Ovary (tissue), 10 donors: ENCODE data around the gene EAF1. TPM values are rescaled to one million over a fixed set of nuclear protein-coding genes. Genes with fewer than 3 reads are reported as not detected.

ENCODE experiments used
- DNase-seq, 5 donors: peaks; one replicate each; pipeline ENCODE4 v3.0.0-alpha.2; 2019 to 2020
- H3K27ac ChIP-seq, 2 donors: fragments of 200-600 bp; one replicate each; pipeline versions ENCODE4 v1.5.1 to v1.8.0; 2019 to 2022
- H3K27me3 ChIP-seq: fragments of 200-600 bp; one replicate; pipeline ENCODE4 v1.8.0; 2022
- H3K36me3 ChIP-seq: fragments of 200-600 bp; sonication (generic); one replicate; pipeline ENCODE4 v1.5.1; 2019
- H3K4me1 ChIP-seq: one replicate; pipeline ENCODE4 v1.8.1; 2013; ENCODE audit warnings: mild to moderate bottlenecking, moderate library complexity; ENCODE audit not compliant: insufficient read depth
- H3K4me3 ChIP-seq: fragments of 200-600 bp; sonication (generic); one replicate; pipeline ENCODE4 v1.5.1; 2017
- H3K9me3 ChIP-seq, 2 donors: fragments of 200-600 bp in 1 of 2; sonication (generic) in 1 of 2; one replicate each; pipeline versions ENCODE4 v1.5.1 to v1.8.1; 2013 to 2019; ENCODE audit warnings: mild to moderate bottlenecking in 1 of 2, moderate library complexity in 1 of 2
- EP300 ChIP-seq: sonication (generic); formaldehyde crosslinking; IDR thresholded peaks from one replicate; pipeline ENCODE4 v1.6.1; 2017; ENCODE audit warnings: antibody characterized with exemption
- POLR2A ChIP-seq: fragments of 450-650 bp; IDR thresholded peaks from one replicate; pipeline ENCODE4 v1.6.1; 2017; ENCODE audit warnings: antibody characterized with exemption, mild to moderate bottlenecking, moderate library complexity
- WGBS, 3 donors: extraction: QIAGEN DNeasy Blood & Tissue Kit in 1 of 3; methylation state at CpG; one replicate each; pipeline versions ENCODE4 v1.1.5 to v1.1.7; 2013 to 2017; 5-methylcytosine and 5-hydroxymethylcytosine counted together
- intact Hi-C, 4 donors: fragments of 100-400 bp; cut with DNase I; formaldehyde crosslinking; loops; one replicate each; pipeline versions ENCODE4 v1.11.0 to v1.15.1; 2022 to 2023
- long read RNA-seq, 3 donors: library from polyadenylated mRNA in 2 of 3; unstranded in 2 of 3; transcript quantifications; one replicate each; pipeline ENCODE4 v2.0.0 and lab custom pipeline, GENCODE V29; 2021 to 2026
- polyA plus RNA-seq, 2 donors: library from polyadenylated mRNA; stranded (reverse); fragments of 200-250 nt in 1 of 2; fragments of 350-450 nt in 1 of 2; fragmentation: Illumina TruSeq in 1 of 2; extraction: RNeasy Lipid Tissue Mini Kit (QIAGEN cat#74804) in 1 of 2; gene quantifications; one replicate each; pipeline ENCODE4 v1.2.3, GENCODE V29; 2013 to 2014
- total RNA-seq, 7 donors: library from RNA; depleted of rRNA in 2 of 7; stranded (reverse); fragments of >200 nt in 2 of 7; fragmentation: NEBNext Ultra II Directional in 3 of 7; extraction: Animal tissue kit (Norgen Biotek cat#: 25700) in 3 of 7; gene quantifications; one replicate each; pipeline versions ENCODE4 v1.1.0 to v1.2.4, GENCODE V29; 2016 to 2023
- TF ChIP-seq, protein P1 (sequence below), 3 donors: fragments of 450-650 bp in 2 of 3; fragments of 200-600 bp in 1 of 3; IDR thresholded peaks; one replicate each; pipeline versions ENCODE4 v1.5.1 to v1.8.0; 2016 to 2022; ENCODE audit warnings: antibody characterized with exemption in 3 of 3, mild to moderate bottlenecking in 1 of 3
- donor health status: DM: no; HTN: no; CAD: no; lungs with moderate emphysema.
- donor health status: DM: no; HTN: no; CAD: no.
- donor health status: Bipolar disorder and iron deficiency.
- donor health status: DM: yes; HTN: yes; CAD: no.
- donor health status: DM: no; HTN: no; CAD: no.
- donor health status: DM: yes; HTN: yes; CAD: no.

EAF1 gene
- total RNA-seq (10 to 100 TPM in 5 of 7 donors, 1 to 10 TPM in 2; 8.5 to 16.0 (median 11.9) TPM), polyA plus RNA-seq (10 to 100 TPM in 1 of 2 donors, 1 to 10 TPM in 1; 5.4 to 13.8 TPM)
- long read RNA-seq, donor 1, full-length matches to known transcripts, result 3 of 3 reads
- long read RNA-seq, donor 1, partial matches to known transcripts, result 0 of 3 reads
- long read RNA-seq, donor 1, other reads (novel, unspliced or antisense), result 0 of 3 reads
- long read RNA-seq, donor 2, full-length matches to known transcripts, result 2 of 7 reads
- long read RNA-seq, donor 2, partial matches to known transcripts, result 5 of 7 reads
- long read RNA-seq, donor 2, other reads (novel, unspliced or antisense), result 0 of 7 reads
- long read RNA-seq, donor 3, full-length matches to known transcripts, result 8 of 15 reads
- long read RNA-seq, donor 3, partial matches to known transcripts, result 3 of 15 reads
- long read RNA-seq, donor 3, other reads (novel, unspliced or antisense), result 4 of 15 reads

DNA sequence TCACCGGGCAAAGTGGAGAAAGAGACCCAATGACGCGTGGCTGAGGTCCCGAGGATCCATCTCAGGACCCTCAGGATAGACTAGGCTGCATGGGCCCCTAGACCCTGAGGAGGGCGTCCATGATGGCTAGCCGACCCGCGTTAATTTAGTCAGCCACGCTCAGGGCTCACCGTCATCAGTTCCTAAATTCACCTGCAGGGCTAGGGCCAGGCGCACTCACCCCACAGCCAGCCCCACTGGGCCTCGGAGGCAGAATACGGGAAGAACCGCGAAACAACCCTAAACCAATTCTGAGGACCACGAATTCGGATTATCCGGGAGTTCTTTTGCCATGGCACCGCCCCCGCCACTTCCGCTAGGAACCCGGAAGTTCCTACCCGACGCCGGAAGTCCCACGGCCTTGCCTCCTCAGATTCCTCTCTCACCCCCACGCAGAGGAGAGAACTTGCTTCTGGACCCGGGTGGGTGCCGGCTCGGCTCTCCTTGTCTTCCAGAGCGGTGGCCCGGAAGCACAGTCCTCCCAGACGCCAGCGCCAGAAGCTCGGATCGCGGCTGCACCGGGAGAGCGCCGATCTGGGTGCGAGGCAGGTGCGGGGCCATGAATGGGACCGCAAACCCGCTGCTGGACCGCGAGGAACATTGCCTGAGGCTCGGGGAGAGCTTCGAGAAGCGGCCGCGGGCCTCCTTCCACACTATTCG, at the start of gene EAF1, which contains the start of gene METTL6:
EAF1 (plus strand) TSS at position 417 of the 699 bp plus-strand sequence; CDS start at position 599, 182 bp downstream.
METTL6 (minus strand) TSS at position 363 of the 699 bp plus-strand sequence. CDS start 1,033 bp downstream, outside the sequence.
- peak within 1 kb of the TSS; percentile 31 to 49 for H3K27ac ChIP-seq
- 0 to 1% (median 1%) methylated on average over 51 to 52 of the region's 52 CpGs for WGBS, 3 donors
- intact Hi-C loops, result loop anchor here in 1 of 4 donors (10.0 kb wide), 1 partner anchor 127 kb away; no protein-coding TSS in a partner anchor
- peaks cover 9% of the 10 kb centered on the region for H3K4me1 ChIP-seq
- peak; percentile 77 to 89 (median 78) for DNase-seq
- no peaks in the 10 kb centered on the region for H3K36me3 ChIP-seq
- TF ChIP-seq POLR2A (no peak), EP300 (no peak)
- TF ChIP-seq, protein P1, sequence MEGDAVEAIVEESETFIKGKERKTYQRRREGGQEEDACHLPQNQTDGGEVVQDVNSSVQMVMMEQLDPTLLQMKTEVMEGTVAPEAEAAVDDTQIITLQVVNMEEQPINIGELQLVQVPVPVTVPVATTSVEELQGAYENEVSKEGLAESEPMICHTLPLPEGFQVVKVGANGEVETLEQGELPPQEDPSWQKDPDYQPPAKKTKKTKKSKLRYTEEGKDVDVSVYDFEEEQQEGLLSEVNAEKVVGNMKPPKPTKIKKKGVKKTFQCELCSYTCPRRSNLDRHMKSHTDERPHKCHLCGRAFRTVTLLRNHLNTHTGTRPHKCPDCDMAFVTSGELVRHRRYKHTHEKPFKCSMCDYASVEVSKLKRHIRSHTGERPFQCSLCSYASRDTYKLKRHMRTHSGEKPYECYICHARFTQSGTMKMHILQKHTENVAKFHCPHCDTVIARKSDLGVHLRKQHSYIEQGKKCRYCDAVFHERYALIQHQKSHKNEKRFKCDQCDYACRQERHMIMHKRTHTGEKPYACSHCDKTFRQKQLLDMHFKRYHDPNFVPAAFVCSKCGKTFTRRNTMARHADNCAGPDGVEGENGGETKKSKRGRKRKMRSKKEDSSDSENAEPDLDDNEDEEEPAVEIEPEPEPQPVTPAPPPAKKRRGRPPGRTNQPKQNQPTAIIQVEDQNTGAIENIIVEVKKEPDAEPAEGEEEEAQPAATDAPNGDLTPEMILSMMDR (IDR thresholded peaks at IDR 0.05), result no peak
- peak within 1 kb of the TSS; percentile 73 for H3K4me3 ChIP-seq
- H3K9me3 ChIP-seq, result no peaks in the 10 kb centered on the region
- H3K27me3 ChIP-seq, result no peaks in the 10 kb centered on the region

GRCh38 chr3:15377961-15378791, 49.2 kb upstream of the EAF1 start:
- H3K27ac ChIP-seq, result peak overlapping the region; percentile 2 to 66
- TF ChIP-seq EP300, result peak; percentile 77
- TF ChIP-seq POLR2A, result no peak
- TF ChIP-seq, protein P1 (IDR thresholded peaks at IDR 0.05), result peak; percentile 90 to 93 (median 92)
- 21 to 24% (median 23%) methylated on average over 16 of the region's 16 CpGs for WGBS, 3 donors
- H3K27me3 ChIP-seq, result no peaks in the 10 kb centered on the region
- peaks cover 2% of the 10 kb centered on the region for H3K4me1 ChIP-seq
- no peaks in the 10 kb centered on the region for H3K9me3 ChIP-seq
- H3K4me3 ChIP-seq, result no peak overlapping the region
- DNase-seq, result peak; percentile 93 to 98 (median 96)
- intact Hi-C loops, result loop anchor here (5.0 kb wide), 2 partner anchors 46 to 111 kb away; partner anchors contain the start of gene SH3BP5 (in 2 of the 4)
- H3K36me3 ChIP-seq, result no peaks in the 10 kb centered on the region

- H3K27me3 ChIP-seq, result no peaks in the 10 kb centered on the region
- intact Hi-C loops, result loop anchor here in 2 of 4 donors (2.0 to 5.0 kb wide), 2 partner anchors 112 to 174 kb away; partner anchors contain the start of gene CAPN7 (in 1 of the 2)
- TF ChIP-seq EP300, result no peak
- TF ChIP-seq POLR2A, result no peak
- TF ChIP-seq, protein P1 (IDR thresholded peaks at IDR 0.05), result no peak
- H3K9me3 ChIP-seq, result no peaks in the 10 kb centered on the region
- peaks cover 2% of the 10 kb centered on the region for H3K4me1 ChIP-seq
- H3K36me3 ChIP-seq, result no peaks in the 10 kb centered on the region
- WGBS, 3 donors, result 52 to 68% (median 55%) methylated on average over 6 of the region's 6 CpGs
- DNase-seq, result no peak
- H3K4me3 ChIP-seq, result no peak overlapping the region
- H3K27ac ChIP-seq, result no peak overlapping the region
Measured at GRCh38 chr3:15380980-15381890, 46.2 kb upstream of the EAF1 start.
